Endodermal cell (in vitro differentiated cells): ENCODE measurements around the gene CEACAM4. TPM values are rescaled to one million over a fixed set of nuclear protein-coding genes. Genes with fewer than 3 reads are reported as not detected.

ENCODE experiments used
- DNase-seq: peaks from one replicate; pipeline ENCODE4 v3.0.0-alpha.2; 2017
- H3K27ac ChIP-seq: 2 replicates; pipeline ENCODE4 v1.5.1; 2013; ENCODE audit warnings: mild to moderate bottlenecking, low read depth, low read length, moderate library complexity
- H3K27me3 ChIP-seq: 2 replicates; pipeline ENCODE4 v1.6.1; 2013; ENCODE audit warnings: mild to moderate bottlenecking, low read length, moderate library complexity; ENCODE audit not compliant: insufficient read depth, control insufficient read depth, poor library complexity, severe bottlenecking
- H3K36me3 ChIP-seq: 2 replicates; pipeline ENCODE4 v1.7.0; 2013; ENCODE audit warnings: mild to moderate bottlenecking, low read length, moderate library complexity; ENCODE audit not compliant: control insufficient read depth, insufficient read depth
- H3K4me1 ChIP-seq: one replicate; pipeline ENCODE4 v1.7.0; 2013; ENCODE audit warnings: low read length; ENCODE audit not compliant: control insufficient read depth, insufficient read depth
- H3K4me3 ChIP-seq: 2 replicates; pipeline ENCODE4 v1.5.1; 2013; ENCODE audit warnings: mild to moderate bottlenecking, low read length, moderate library complexity
- H3K9ac ChIP-seq: 2 replicates; pipeline ENCODE4 v1.6.1; 2013; ENCODE audit warnings: mild to moderate bottlenecking, low read length, moderate library complexity; ENCODE audit not compliant: poor library complexity, severe bottlenecking; ENCODE audit errors: extremely low read depth
- H3K9me3 ChIP-seq: 2 replicates; pipeline ENCODE4 v1.6.1; 2013; ENCODE audit warnings: mild to moderate bottlenecking, low read length, moderate library complexity; ENCODE audit not compliant: control insufficient read depth
- H3K27ac Mint-ChIP-seq: 2 replicates; pipeline ENCODE4 v1.8.0; 2020; ENCODE audit warnings: mixed read lengths
- H3K27me3 Mint-ChIP-seq: 2 replicates; pipeline ENCODE4 v1.8.0; 2021; ENCODE audit warnings: mild to moderate bottlenecking, mixed read lengths; ENCODE audit not compliant: insufficient read depth
- H3K36me3 Mint-ChIP-seq: 2 replicates; pipeline ENCODE4 v1.8.0; 2020; ENCODE audit warnings: low read depth, mixed read lengths
- H3K4me1 Mint-ChIP-seq: 2 replicates; pipeline ENCODE4 v1.8.0; 2020; ENCODE audit warnings: mixed read lengths
- H3K4me3 Mint-ChIP-seq: 2 replicates; pipeline ENCODE4 v1.8.0; 2020; ENCODE audit warnings: mild to moderate bottlenecking, moderate library complexity, mixed read lengths
- H3K9me3 Mint-ChIP-seq: 2 replicates; pipeline ENCODE4 v1.8.0; 2020; ENCODE audit warnings: mild to moderate bottlenecking, mixed read lengths
- WGBS, 2 experiments: methylation state at CpG; one replicate each; pipeline versions ENCODE4 v1.1.5 to v1.1.7; 2013; ENCODE audit warnings: missing lambda C conversion rate in 2 of 2, mixed read lengths in 1 of 2; ENCODE audit not compliant: insufficient coverage in 1 of 2, insufficient read length in 1 of 2; 5-methylcytosine and 5-hydroxymethylcytosine counted together
- total RNA-seq, 2 donors: library from RNA; stranded (reverse); fragmentation: NEBNext Ultra II Directional in 1 of 2; extraction: Animal tissue kit (Norgen Biotek cat#: 25700) in 1 of 2; gene quantifications; 2 replicates in 1 of 2; 3 replicates in 1 of 2; pipeline ENCODE4 v1.2.1, GENCODE V29; 2021
- TF ChIP-seq, protein P1 (sequence below): fragments of 200-600 bp; sonication (generic); conservative IDR thresholded peaks from 2 replicates; pipeline ENCODE4 v1.5.0; 2021; ENCODE audit warnings: antibody characterized with exemption, mild to moderate bottlenecking

CEACAM4 gene
- total RNA-seq, 2 donors from 2014 or later = not detected

DNA sequence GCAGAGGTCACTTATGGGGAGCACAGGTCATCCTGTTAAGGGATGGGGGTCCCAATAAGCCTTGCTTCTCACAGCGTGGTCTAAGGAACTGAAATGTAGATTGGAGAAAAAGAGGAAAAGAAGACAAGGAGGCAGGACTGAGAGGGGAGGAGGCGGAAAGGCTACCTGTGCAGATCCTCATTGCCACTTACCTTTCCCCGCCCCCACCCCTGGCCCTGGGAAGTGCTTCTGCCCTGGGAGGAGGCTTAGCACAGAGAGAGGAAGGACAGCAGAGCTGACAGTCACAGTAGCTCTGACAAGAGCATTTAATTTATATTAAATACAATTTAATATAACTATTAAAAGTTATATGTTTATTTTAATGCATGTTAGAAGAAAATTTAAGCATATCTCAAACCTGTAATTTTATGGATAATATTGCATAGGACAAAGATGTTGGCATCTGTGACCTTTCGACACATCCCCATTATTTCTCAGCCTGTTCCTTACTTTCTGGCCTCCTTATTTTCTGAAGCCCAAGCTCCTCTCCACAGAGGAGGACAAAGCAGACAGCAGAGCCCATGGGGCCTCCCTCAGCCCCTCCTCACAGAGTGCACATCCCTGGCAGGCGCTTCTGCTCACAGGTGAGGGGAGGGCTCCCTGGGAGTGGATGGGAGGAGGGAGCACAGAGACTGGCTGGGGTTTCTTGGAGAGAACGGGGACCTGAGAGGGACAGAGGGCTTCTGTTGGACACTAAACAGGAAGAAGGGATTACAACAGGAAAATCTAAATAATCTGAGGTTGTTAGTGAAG lies 27.5 kb downstream of the CEACAM4 start:
- peaks cover 46% of the 10 kb centered on the region for H3K27me3 Mint-ChIP-seq
- DNase-seq = peak; percentile 71
- H3K9me3 Mint-ChIP-seq = peaks cover 33% of the 10 kb centered on the region
- no peaks in the 10 kb centered on the region for H3K4me1 ChIP-seq
- no peak overlapping the region for H3K9ac ChIP-seq
- H3K36me3 Mint-ChIP-seq = no peaks in the 10 kb centered on the region
- TF ChIP-seq, protein P1, sequence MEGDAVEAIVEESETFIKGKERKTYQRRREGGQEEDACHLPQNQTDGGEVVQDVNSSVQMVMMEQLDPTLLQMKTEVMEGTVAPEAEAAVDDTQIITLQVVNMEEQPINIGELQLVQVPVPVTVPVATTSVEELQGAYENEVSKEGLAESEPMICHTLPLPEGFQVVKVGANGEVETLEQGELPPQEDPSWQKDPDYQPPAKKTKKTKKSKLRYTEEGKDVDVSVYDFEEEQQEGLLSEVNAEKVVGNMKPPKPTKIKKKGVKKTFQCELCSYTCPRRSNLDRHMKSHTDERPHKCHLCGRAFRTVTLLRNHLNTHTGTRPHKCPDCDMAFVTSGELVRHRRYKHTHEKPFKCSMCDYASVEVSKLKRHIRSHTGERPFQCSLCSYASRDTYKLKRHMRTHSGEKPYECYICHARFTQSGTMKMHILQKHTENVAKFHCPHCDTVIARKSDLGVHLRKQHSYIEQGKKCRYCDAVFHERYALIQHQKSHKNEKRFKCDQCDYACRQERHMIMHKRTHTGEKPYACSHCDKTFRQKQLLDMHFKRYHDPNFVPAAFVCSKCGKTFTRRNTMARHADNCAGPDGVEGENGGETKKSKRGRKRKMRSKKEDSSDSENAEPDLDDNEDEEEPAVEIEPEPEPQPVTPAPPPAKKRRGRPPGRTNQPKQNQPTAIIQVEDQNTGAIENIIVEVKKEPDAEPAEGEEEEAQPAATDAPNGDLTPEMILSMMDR = no peak
- no peaks in the 10 kb centered on the region for H3K36me3 ChIP-seq
- H3K4me1 Mint-ChIP-seq = peaks cover 9% of the 10 kb centered on the region
- no peak overlapping the region for H3K27ac Mint-ChIP-seq
- H3K9me3 ChIP-seq = no peaks in the 10 kb centered on the region
- peaks cover 34% of the 10 kb centered on the region for H3K27me3 ChIP-seq
- 25 to 58% methylated on average over 2 to 6 of the region's 6 CpGs for WGBS, 2 experiments
- H3K4me3 ChIP-seq = no peak overlapping the region
- no peak overlapping the region for H3K27ac ChIP-seq
- H3K4me3 Mint-ChIP-seq = no peak overlapping the region

DNA sequence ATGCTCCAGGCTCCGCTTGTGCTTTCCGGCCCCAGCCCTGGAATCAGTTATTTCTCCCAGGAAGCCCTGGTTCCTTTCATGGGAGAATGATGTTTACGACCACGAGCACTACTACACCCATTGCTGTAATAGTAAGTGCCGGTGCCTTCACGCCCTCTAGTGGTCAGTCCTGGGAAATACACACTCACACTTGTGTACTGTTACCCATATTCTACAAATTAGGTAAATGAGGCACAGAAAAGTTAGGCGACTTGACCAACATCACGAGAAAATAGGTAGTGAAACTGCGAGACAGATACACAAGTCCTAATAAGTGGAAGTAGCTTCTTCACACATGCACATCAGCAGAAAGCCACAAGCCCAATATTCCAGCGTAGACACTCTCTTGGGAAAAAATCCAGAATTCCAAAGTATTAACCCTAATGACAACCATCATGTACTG lies 29.3 kb downstream of the CEACAM4 start:
- Mint-ChIP-seq H3K27ac (no peak overlapping the region), H3K4me3 (no peak overlapping the region), H3K27me3 (peaks cover 29% of the 10 kb centered on the region), H3K9me3 (peaks cover 17% of the 10 kb centered on the region), H3K36me3 (no peaks in the 10 kb centered on the region), H3K4me1 (peaks cover 9% of the 10 kb centered on the region)
- H3K4me1 ChIP-seq = no peaks in the 10 kb centered on the region
- 0 to 15% methylated on average over 6 to 10 of the region's 10 CpGs for WGBS, 2 experiments
- H3K9me3 ChIP-seq = no peaks in the 10 kb centered on the region
- TF ChIP-seq, protein P1 = peak; percentile 91
- no peaks in the 10 kb centered on the region for H3K36me3 ChIP-seq
- DNase-seq = peak; percentile 87
- H3K27ac ChIP-seq = no peak overlapping the region
- H3K9ac ChIP-seq = no peak overlapping the region
- H3K4me3 ChIP-seq = no peak overlapping the region
- H3K27me3 ChIP-seq = peaks cover 17% of the 10 kb centered on the region

DNA sequence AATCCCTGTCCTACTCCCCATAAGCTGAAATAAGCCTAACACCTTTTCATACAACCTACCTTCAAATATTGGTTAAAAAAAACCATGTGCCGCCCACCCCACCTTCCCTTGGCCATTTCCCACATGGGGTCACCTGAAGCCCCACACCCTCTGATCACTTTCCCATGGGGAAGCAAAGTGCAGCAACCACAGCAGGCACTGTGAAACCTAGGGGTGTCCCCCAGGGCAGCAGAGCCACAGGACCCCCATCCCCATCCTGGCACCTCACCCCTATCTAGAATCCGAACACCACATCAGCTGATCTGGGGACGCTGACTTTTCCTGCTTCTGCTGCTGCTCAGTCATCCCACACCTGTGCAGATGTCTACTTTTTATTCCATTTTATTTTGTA lies 31.0 kb downstream of the CEACAM4 start:
- Histone ChIP-seq H3K36me3 (no peaks in the 10 kb centered on the region), H3K9me3 (no peaks in the 10 kb centered on the region), H3K9ac (no peak overlapping the region), H3K4me3 (no peak overlapping the region), H3K27ac (no peak overlapping the region), H3K27me3 (peaks cover 17% of the 10 kb centered on the region), H3K4me1 (no peaks in the 10 kb centered on the region)
- no peak for DNase-seq
- H3K4me3 Mint-ChIP-seq = no peak overlapping the region
- TF ChIP-seq, protein P1 = no peak
- H3K27ac Mint-ChIP-seq = no peak overlapping the region
- peaks cover 20% of the 10 kb centered on the region for H3K27me3 Mint-ChIP-seq
- 45 to 80% methylated on average over 1 to 3 of the region's 3 CpGs for WGBS, 2 experiments
- H3K36me3 Mint-ChIP-seq = no peaks in the 10 kb centered on the region
- peaks cover 21% of the 10 kb centered on the region for H3K9me3 Mint-ChIP-seq
- H3K4me1 Mint-ChIP-seq = peaks cover 9% of the 10 kb centered on the region
